Measurements from ENCODE around the gene MCC. TPM values are rescaled to one million over a fixed set of nuclear protein-coding genes. Genes with fewer than 3 reads are reported as not detected.

MCC gene
- total RNA-seq, 1 experiment from 2014 or later: 7.6 TPM

DNA sequence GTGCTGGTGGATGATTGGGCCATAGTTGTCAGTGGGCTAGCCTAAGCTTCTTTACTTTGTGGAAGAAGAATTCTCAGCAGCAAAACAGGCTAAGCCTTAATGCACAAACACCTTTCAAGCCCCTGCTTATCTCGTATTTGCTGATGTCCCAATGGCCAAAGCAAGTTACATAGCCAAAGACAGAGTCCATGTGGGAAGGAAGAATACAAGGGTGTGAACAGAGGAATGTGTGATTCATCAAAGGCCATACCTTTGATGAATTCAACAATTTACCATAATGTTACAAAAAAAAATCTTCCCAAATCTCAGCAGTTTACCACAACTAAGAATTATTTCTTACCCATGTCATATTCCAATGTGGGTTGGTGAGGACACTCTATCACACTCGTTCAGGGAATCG lies 24.1 kb upstream of the MCC start:
- TF ChIP-seq, protein P1, sequence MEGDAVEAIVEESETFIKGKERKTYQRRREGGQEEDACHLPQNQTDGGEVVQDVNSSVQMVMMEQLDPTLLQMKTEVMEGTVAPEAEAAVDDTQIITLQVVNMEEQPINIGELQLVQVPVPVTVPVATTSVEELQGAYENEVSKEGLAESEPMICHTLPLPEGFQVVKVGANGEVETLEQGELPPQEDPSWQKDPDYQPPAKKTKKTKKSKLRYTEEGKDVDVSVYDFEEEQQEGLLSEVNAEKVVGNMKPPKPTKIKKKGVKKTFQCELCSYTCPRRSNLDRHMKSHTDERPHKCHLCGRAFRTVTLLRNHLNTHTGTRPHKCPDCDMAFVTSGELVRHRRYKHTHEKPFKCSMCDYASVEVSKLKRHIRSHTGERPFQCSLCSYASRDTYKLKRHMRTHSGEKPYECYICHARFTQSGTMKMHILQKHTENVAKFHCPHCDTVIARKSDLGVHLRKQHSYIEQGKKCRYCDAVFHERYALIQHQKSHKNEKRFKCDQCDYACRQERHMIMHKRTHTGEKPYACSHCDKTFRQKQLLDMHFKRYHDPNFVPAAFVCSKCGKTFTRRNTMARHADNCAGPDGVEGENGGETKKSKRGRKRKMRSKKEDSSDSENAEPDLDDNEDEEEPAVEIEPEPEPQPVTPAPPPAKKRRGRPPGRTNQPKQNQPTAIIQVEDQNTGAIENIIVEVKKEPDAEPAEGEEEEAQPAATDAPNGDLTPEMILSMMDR (conservative IDR thresholded peaks at IDR 0.05): no peak
- H2BK12ac ChIP-seq (ENCODE audit: insufficient read length, low read depth, low read length): no peak overlapping the region
- H4K91ac ChIP-seq (ENCODE audit: insufficient read length, low read depth, low read length): no peak overlapping the region
- no peak overlapping the region for H2BK20ac ChIP-seq (ENCODE audit: low read depth, low read length, poor library complexity, severe bottlenecking)
- H2BK120ac ChIP-seq (ENCODE audit: low read depth, low read length, poor library complexity, severe bottlenecking): no peak overlapping the region
- no peak overlapping the region for H4K8ac ChIP-seq (replicated peaks; ENCODE audit: insufficient read length, low read depth, low read length)
- H3K14ac ChIP-seq (ENCODE audit: insufficient read depth, low read length): no peak overlapping the region
- H3K4me2 ChIP-seq (ENCODE audit: insufficient read depth, insufficient read length, low read length): no peak overlapping the region
- peaks cover 7% of the 10 kb centered on the region for H3K27me3 Mint-ChIP-seq (ENCODE audit: low read depth)
- H2AFZ ChIP-seq (ENCODE audit: low read length): no peak overlapping the region
- H3K4me3 Mint-ChIP-seq: no peak overlapping the region
- no peak overlapping the region for H3K4ac ChIP-seq (ENCODE audit: low read depth, low read length)
- no peak for DNase-seq
- H3K23me2 ChIP-seq (ENCODE audit: insufficient read length, low read depth, low read length, poor library complexity, severe bottlenecking): peaks cover 5% of the 10 kb centered on the region
- no peak overlapping the region for H3K27ac ChIP-seq (ENCODE audit: insufficient read length, low read depth, low read length)
- H2BK15ac ChIP-seq (ENCODE audit: low read depth, low read length): no peak overlapping the region
- H3T11ph ChIP-seq (ENCODE audit: low read length): no peak overlapping the region
- no peaks in the 10 kb centered on the region for H3K9me3 Mint-ChIP-seq
- H3K9ac ChIP-seq (ENCODE audit: extremely low read depth, insufficient read length, low read length): no peak overlapping the region
- no peak overlapping the region for H2AK5ac ChIP-seq (ENCODE audit: insufficient read length, low read length)
- no peaks in the 10 kb centered on the region for H3K4me1 ChIP-seq (ENCODE audit: insufficient read depth, low read length)
- H3K18ac ChIP-seq (ENCODE audit: insufficient read length, low read depth, low read length): no peak overlapping the region
- H3K56ac ChIP-seq (ENCODE audit: insufficient read length, low read depth, low read length): no peak overlapping the region
- peaks cover 5 to 16% (median 6%) of the 10 kb centered on the region in 3 experiments; a peak in 6 of 7 replicates for H3K36me3 Mint-ChIP-seq (ENCODE audit: insufficient read depth in 1 of 3, low read depth in 3 of 3)
- H3K4me1 Mint-ChIP-seq: peaks cover 14 to 18% of the 10 kb centered on the region in 2 experiments
- WGBS (ENCODE audit: extremely low coverage, insufficient read length, low lambda C conversion rate): no CpG with 5 or more reads among the region's 3 CpGs
- no peak overlapping the region for H2BK5ac ChIP-seq (ENCODE audit: insufficient read length, low read length)
- H3K9me3 ChIP-seq (ENCODE audit: control insufficient read depth, low read depth, low read length): no peaks in the 10 kb centered on the region
- H4K20me1 ChIP-seq (ENCODE audit: control insufficient read depth, insufficient read depth, insufficient read length): no peaks in the 10 kb centered on the region
- H3K23ac ChIP-seq (ENCODE audit: insufficient read length, low read depth, low read length): no peak overlapping the region
- H3K79me1 ChIP-seq (ENCODE audit: insufficient read depth, low read depth, low read length, poor library complexity, severe bottlenecking): no peaks in the 10 kb centered on the region
- H3K79me2 ChIP-seq (ENCODE audit: insufficient read depth, low read length): no peaks in the 10 kb centered on the region
- H3K27ac Mint-ChIP-seq: no peak overlapping the region
- no peak overlapping the region for H4K5ac ChIP-seq (ENCODE audit: insufficient read length, low read depth, low read length)
- no peaks in the 10 kb centered on the region for H3K27me3 ChIP-seq (ENCODE audit: insufficient read depth, low read length)

All from H9 (cell line).